ENCODE measurements around the gene SLC12A1.

Gene SLC12A1

DNA sequence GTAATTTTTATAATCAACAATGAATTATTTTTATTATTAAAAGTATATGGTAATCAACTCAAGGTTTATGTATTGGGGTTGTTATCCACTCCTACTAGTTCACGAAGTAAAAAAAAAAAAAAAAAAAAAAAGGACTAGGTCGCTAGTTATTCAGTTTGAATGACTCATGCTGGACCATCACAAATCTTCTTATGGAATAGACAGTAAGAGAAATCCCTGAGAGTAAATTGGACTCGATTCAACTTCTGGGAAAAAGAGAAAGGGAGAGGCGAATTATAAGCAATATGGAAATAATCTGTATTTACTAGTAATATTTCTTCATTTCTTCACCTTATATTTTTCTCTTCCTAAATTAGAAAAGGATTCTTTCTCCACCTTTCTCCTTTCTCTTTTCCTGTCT lies 30.0 kb upstream of the SLC12A1 start:
- H3K27ac ChIP-seq (ENCODE audit: low read depth, low read length): no peak overlapping the region
- H3K79me2 ChIP-seq (ENCODE audit: control insufficient read depth, low read length): peaks cover 69% of the 10 kb centered on the region

DNA sequence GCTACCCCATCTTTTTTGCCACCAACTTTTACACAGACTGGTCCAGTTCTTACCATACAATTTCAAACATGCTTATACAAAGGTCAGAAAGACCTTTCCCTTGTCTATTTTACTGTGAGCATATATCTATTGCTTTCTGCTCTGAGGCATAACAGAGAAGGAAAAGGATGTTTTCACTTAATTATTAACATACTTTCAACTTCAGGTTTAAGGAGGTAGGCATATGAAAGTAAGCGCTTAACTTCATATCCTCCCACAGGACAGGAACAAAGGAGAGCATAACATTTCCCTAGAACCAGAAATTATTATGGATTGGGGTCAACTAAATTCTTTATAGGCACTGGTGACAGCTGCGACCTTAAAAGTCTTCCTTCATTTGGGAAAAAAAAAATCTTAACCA lies 29.1 kb upstream of the SLC12A1 start:
- Histone ChIP-seq H3K79me2 (ENCODE audit: control insufficient read depth, low read length) (peaks cover 60% of the 10 kb centered on the region), H3K4me2 (ENCODE audit: low read length) (peak overlapping the region; percentile 75)

More for the DNA sequence above, 30.0 kb upstream of the SLC12A1 start:
- Histone ChIP-seq H3K36me3 (ENCODE audit: control insufficient read depth, low read length) (peaks cover 12% of the 10 kb centered on the region), H3K4me3 (ENCODE audit: low read length) (peak overlapping the region; percentile 74), H3K27me3 (ENCODE audit: control insufficient read depth, low read length) (no peaks in the 10 kb centered on the region), H3K9me3 (ENCODE audit: control insufficient read depth, insufficient read depth, low read length) (no peaks in the 10 kb centered on the region), H4K20me1 (ENCODE audit: control insufficient read depth, insufficient read depth, low read depth, low read length) (no peaks in the 10 kb centered on the region), H3K4me2 (ENCODE audit: low read length) (peak overlapping the region; percentile 75), H3K4me1 (ENCODE audit: control insufficient read depth, low read length) (peaks cover 25% of the 10 kb centered on the region), H3F3A (ENCODE audit: control insufficient read depth, insufficient read depth) (no peaks in the 10 kb centered on the region), H3K9me2 (replicated peaks; ENCODE audit: control insufficient read depth, low read length) (no peaks in the 10 kb centered on the region)
- TF ChIP-seq, protein P1, sequence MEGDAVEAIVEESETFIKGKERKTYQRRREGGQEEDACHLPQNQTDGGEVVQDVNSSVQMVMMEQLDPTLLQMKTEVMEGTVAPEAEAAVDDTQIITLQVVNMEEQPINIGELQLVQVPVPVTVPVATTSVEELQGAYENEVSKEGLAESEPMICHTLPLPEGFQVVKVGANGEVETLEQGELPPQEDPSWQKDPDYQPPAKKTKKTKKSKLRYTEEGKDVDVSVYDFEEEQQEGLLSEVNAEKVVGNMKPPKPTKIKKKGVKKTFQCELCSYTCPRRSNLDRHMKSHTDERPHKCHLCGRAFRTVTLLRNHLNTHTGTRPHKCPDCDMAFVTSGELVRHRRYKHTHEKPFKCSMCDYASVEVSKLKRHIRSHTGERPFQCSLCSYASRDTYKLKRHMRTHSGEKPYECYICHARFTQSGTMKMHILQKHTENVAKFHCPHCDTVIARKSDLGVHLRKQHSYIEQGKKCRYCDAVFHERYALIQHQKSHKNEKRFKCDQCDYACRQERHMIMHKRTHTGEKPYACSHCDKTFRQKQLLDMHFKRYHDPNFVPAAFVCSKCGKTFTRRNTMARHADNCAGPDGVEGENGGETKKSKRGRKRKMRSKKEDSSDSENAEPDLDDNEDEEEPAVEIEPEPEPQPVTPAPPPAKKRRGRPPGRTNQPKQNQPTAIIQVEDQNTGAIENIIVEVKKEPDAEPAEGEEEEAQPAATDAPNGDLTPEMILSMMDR (IDR thresholded peaks at IDR 0.05; ENCODE audit: low read depth, low read length, poor library complexity, severe bottlenecking): no peak
- TF ChIP-seq EZH2phosphoT487 (IDR thresholded peaks at IDR 0.05; ENCODE audit: borderline replicate concordance, low read length): no peak

DNA sequence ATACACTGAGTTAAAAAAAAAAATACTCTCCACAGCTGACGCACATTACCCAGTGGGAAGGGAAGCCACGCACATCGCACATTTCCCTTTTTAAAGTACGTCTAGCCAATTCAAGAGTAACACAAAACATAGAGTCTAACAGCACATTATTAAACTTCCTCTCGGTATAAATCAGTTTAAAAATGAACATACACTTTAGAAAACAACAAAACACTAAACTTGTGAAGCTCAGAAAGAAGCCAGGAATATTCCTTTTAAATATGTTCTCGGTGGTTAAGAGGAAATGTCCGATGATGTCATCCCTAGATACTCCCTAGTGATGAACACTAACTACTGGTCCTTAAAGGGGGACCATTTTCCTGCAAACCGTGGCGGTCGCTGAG lies 28.7 kb upstream of the SLC12A1 start:
- Histone ChIP-seq H3K9me3 (ENCODE audit: control insufficient read depth, insufficient read depth, low read length) (no peaks in the 10 kb centered on the region), H3K4me1 (ENCODE audit: control insufficient read depth, low read length) (peaks cover 25% of the 10 kb centered on the region), H4K20me1 (ENCODE audit: control insufficient read depth, insufficient read depth, low read depth, low read length) (no peaks in the 10 kb centered on the region), H3K4me3 (ENCODE audit: low read length) (peak overlapping the region; percentile 74), H3K79me2 (ENCODE audit: control insufficient read depth, low read length) (peaks cover 56% of the 10 kb centered on the region), H3K27me3 (ENCODE audit: control insufficient read depth, low read length) (0 out of 2 replicates have a peak, but pooled peaks cover 2% of the 10 kb centered on the region), H3K27ac (ENCODE audit: low read depth, low read length) (peak overlapping the region; percentile 57), H3K9me2 (replicated peaks; ENCODE audit: control insufficient read depth, low read length) (no peaks in the 10 kb centered on the region), H3K4me2 (ENCODE audit: low read length) (peak overlapping the region; percentile 75), H3K36me3 (ENCODE audit: control insufficient read depth, low read length) (peaks cover 12% of the 10 kb centered on the region), H3F3A (ENCODE audit: control insufficient read depth, insufficient read depth) (no peaks in the 10 kb centered on the region)
- TF ChIP-seq, protein P1 (IDR thresholded peaks at IDR 0.05; ENCODE audit: low read depth, low read length, poor library complexity, severe bottlenecking): no peak
- TF ChIP-seq EZH2phosphoT487 (IDR thresholded peaks at IDR 0.05; ENCODE audit: borderline replicate concordance, low read length): no peak

More for the DNA sequence above, 29.1 kb upstream of the SLC12A1 start:
- Histone ChIP-seq H4K20me1 (ENCODE audit: control insufficient read depth, insufficient read depth, low read depth, low read length) (no peaks in the 10 kb centered on the region), H3K27me3 (ENCODE audit: control insufficient read depth, low read length) (no peaks in the 10 kb centered on the region), H3K4me3 (ENCODE audit: low read length) (peak overlapping the region; percentile 74), H3K9me2 (replicated peaks; ENCODE audit: control insufficient read depth, low read length) (no peaks in the 10 kb centered on the region), H3F3A (ENCODE audit: control insufficient read depth, insufficient read depth) (no peaks in the 10 kb centered on the region), H3K27ac (ENCODE audit: low read depth, low read length) (0 out of 2 replicates have a peak overlapping the region, but pooled peaks have one; percentile 57), H3K9me3 (ENCODE audit: control insufficient read depth, insufficient read depth, low read length) (no peaks in the 10 kb centered on the region), H3K36me3 (ENCODE audit: control insufficient read depth, low read length) (peaks cover 12% of the 10 kb centered on the region), H3K4me1 (ENCODE audit: control insufficient read depth, low read length) (peaks cover 25% of the 10 kb centered on the region)
- TF ChIP-seq, protein P1 (IDR thresholded peaks at IDR 0.05; ENCODE audit: low read depth, low read length, poor library complexity, severe bottlenecking): no peak
- TF ChIP-seq EZH2phosphoT487 (IDR thresholded peaks at IDR 0.05; ENCODE audit: borderline replicate concordance, low read length): no peak

All from DOHH2 (cell line).